ENCODE measurements around the gene TTLL5. TPM values are rescaled to one million over a fixed set of nuclear protein-coding genes. Genes with fewer than 3 reads are reported as not detected.

TTLL5 gene
- total and polyA plus RNA-seq, 2 of the 13 experiments (the other 11 are each of a cell fraction or from before 2014, with no cell fraction given) = 11.8 to 18.8 TPM

GRCh38 chr14:75648066-75648838 lies 12.8 kb upstream of the TTLL5 start (continued):
- TF ChIP-seq, protein P1, sequence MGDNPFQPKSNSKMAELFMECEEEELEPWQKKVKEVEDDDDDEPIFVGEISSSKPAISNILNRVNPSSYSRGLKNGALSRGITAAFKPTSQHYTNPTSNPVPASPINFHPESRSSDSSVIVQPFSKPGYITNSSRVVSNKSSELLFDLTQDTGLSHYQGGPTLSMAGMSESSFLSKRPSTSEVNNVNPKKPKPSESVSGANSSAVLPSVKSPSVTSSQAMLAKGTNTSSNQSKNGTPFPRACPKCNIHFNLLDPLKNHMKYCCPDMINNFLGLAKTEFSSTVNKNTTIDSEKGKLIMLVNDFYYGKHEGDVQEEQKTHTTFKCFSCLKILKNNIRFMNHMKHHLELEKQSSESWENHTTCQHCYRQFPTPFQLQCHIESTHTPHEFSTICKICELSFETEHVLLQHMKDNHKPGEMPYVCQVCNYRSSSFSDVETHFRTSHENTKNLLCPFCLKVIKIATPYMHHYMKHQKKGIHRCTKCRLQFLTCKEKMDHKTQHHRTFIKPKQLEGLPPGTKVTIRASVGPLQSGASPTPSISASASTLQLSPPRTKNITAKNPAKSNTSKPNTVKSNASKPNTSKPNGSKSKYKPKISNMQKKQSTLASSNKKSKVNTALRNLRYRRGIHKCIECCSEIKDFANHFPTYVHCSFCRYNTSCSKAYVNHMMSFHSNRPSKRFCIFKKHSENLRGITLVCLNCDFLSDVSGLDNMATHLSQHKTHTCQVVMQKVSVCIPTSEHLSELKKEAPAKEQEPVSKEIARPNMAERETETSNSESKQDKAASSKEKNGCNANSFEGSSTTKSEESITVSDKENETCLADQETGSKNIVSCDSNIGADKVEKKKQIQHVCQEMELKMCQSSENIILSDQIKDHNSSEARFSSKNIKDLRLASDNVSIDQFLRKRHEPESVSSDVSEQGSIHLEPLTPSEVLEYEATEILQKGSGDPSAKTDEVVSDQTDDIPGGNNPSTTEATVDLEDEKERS (CRISPR knock-in tag; IDR thresholded peaks at IDR 0.05) = no peak
- TF ChIP-seq CREB1 (IDR thresholded peaks at IDR 0.05) (peak; percentile 69), CREB1 (CRISPR knock-in tag; IDR thresholded peaks at IDR 0.05) (peak; percentile 76), MTERF4 (CRISPR knock-in tag; IDR thresholded peaks at IDR 0.05) (no peak), SNAPC4 (CRISPR knock-in tag; IDR thresholded peaks at IDR 0.05) (no peak), THRA (CRISPR knock-in tag; IDR thresholded peaks at IDR 0.05; ENCODE audit: borderline replicate concordance) (peak; percentile 88), ZNF274 (CRISPR knock-in tag; IDR thresholded peaks at IDR 0.05) (no peak), ZNF557 (CRISPR knock-in tag; IDR thresholded peaks at IDR 0.05) (peak; percentile 93), ZFP90 (CRISPR knock-in tag; IDR thresholded peaks at IDR 0.05; ENCODE audit: borderline replicate concordance) (no peak; the same call in 1 of the 2 replicates), AGO2 (optimal IDR thresholded peaks at IDR 0.05; ENCODE audit: low read depth, low read length) (no peak), POLR2G (IDR thresholded peaks at IDR 0.05; ENCODE audit: low read depth, low read length) (peak; percentile 50; the same call in 1 of the 2 replicates), PRDM10 (CRISPR knock-in tag; IDR thresholded peaks at IDR 0.05; ENCODE audit: low read depth) (peak; percentile 94), PHF5A (CRISPR knock-in tag; IDR thresholded peaks at IDR 0.05; ENCODE audit: low read depth, unreplicated experiment) (peak; percentile 80), DMAP1 (CRISPR knock-in tag; IDR thresholded peaks at IDR 0.05) (peak; percentile 89)
